Measurements from ENCODE around the gene TMEM167A.

TMEM167A gene

GRCh38 chr5:83034528-83035207 lies 42.5 kb downstream of the TMEM167A start:
- DNase-seq = no peak

- DNase-seq = no peak
Measured at GRCh38 chr5:83034036-83034435, 43.2 kb downstream of the TMEM167A start.

GRCh38 chr5:83031381-83031780 lies 45.8 kb downstream of the TMEM167A start:
- no peak for DNase-seq

GRCh38 chr5:83029912-83030311 lies 47.3 kb downstream of the TMEM167A start:
- no peak for DNase-seq

GRCh38 chr5:83026930-83027687 lies 50.1 kb downstream of the TMEM167A start:
- peak; percentile 62 for DNase-seq

- peak; percentile 74 for DNase-seq
Measured at GRCh38 chr5:83026516-83026915, 50.7 kb downstream of the TMEM167A start.

GRCh38 chr5:83025690-83026478 lies 51.3 kb downstream of the TMEM167A start:
- DNase-seq = no peak

GRCh38 chr5:83022334-83022733 lies 54.9 kb downstream of the TMEM167A start:
- DNase-seq = no peak

- no peak for DNase-seq
Measured at GRCh38 chr5:83015676-83016075, 61.5 kb downstream of the TMEM167A start.

- peak; percentile 84 for DNase-seq
Measured at GRCh38 chr5:83011985-83012384, 65.2 kb downstream of the TMEM167A start.

GRCh38 chr5:83009408-83009807 lies 67.8 kb downstream of the TMEM167A start:
- no peak for DNase-seq

- DNase-seq = no peak
Measured at GRCh38 chr5:83007755-83008154, 69.4 kb downstream of the TMEM167A start.

GRCh38 chr5:83006683-83007283 lies 70.4 kb downstream of the TMEM167A start:
- DNase-seq = no peak

GRCh38 chr5:83003791-83004190 lies 73.4 kb downstream of the TMEM167A start:
- no peak for DNase-seq

Data from RPMI8226 (cell line).